ENCODE results near the gene CAMTA2. TPM values are rescaled to one million over a fixed set of nuclear protein-coding genes. Genes with fewer than 3 reads are reported as not detected.

The CAMTA2 gene
- total RNA-seq, 1 experiment from 2014 or later: 2.9 TPM

DNA sequence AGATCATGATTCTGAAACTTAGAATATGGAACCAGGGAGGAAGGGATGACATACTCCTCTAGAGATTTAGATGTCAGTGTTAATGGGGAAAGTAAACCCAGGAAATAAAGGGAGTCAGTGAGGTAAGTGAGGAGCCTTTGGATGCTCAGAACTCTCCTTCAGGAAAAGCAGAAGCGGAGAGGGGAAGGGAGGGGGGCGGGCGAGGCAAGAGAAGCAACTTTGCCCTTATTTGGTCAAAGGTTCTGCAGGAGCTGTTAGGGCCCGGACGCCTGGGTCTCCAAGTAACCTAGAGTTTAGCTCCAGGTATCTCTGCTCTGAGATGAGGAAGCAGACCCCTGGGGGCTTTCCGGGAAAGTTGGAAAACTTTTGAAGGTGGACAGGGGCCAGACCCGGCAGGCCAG is 40.5 kb downstream of the CAMTA2 start:
- no peak for DNase-seq (ENCODE audit: low read depth)

DNA sequence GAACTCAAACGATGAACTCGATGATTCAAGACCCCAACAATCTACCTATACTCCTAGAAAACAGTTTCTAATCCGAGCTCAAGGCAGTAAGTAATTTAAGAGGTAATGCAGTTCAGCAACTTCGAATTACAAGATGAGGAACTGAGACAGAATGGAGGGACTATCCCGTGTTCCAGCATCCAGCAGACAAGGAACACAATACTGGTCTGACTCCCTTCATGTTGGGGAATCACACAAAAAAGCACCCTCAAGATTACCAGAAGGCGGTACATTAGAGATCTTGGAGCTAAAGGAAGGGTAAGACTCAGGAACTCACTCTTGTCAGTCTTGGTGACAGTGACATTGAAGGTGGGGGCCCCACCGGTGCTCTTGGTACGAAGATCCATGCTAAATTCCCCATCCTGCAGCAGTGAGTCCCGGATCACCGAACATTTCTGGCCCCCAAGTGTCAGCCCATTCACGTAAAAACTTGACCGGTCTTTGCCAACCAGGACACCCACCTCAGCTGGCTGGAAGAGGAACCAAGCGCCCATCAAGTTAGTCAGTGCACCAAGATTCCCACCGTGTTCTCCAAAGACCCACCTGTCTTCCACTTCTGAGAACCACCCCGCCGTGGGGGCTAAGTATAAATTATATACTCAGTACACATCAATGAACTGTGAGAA is 41.0 kb downstream of the CAMTA2 start:
- DNase-seq (ENCODE audit: low read depth): no peak

DNA sequence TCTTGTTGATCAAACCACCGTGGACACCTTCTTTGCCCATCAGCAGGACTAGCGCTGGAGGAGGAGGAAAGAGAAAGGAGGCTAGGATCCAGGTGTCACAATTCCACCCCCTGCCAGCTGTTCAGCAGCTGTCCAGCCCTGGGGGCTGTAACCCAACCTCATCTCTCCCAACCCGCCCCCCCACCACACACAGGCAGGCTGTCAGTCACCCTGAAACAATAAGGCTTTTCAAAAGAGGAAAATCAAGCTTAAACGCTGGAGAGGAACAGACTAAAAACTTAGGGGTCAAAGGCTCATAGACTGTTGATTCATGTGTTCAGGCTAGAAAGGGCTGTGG is 41.6 kb downstream of the CAMTA2 start:
- DNase-seq (ENCODE audit: low read depth): peak; percentile 61

DNA sequence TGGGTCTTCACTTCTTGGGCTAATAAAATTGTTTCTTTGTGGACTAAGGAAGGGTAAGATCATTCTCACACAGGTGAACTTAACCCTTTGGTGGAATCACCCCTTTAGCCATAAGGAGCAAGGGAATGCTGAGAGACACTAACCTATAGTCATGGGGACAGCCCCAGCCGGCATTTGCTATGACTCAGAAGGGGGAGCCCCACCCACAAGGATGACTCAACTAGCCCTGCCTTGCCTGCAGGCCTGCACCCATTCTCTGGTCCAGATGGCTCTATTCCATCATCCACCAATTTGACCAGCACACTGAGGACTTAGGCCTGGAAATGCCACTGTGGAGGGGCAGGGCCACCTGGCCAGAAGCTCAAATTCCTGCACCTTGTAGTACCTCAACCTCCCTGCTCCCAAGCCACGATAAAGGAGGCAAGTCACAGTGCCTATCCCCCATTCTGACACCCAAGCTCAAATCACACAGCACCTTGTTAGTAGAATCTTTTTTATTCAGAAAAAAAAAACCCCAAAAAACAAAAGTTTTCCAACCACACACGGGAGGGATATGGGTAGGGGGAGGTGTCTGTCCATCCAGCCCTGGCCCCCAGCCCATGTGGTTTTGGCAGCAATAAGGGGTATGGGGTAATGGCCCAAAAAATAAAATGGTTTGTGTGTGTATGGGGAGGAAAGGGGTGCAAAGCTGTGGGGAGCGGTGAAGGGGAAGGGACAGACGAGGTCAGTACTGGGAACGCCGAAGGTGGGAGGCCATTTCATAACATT is 42.1 kb downstream of the CAMTA2 start:
- peak; percentile 93 for DNase-seq (ENCODE audit: low read depth)

DNA sequence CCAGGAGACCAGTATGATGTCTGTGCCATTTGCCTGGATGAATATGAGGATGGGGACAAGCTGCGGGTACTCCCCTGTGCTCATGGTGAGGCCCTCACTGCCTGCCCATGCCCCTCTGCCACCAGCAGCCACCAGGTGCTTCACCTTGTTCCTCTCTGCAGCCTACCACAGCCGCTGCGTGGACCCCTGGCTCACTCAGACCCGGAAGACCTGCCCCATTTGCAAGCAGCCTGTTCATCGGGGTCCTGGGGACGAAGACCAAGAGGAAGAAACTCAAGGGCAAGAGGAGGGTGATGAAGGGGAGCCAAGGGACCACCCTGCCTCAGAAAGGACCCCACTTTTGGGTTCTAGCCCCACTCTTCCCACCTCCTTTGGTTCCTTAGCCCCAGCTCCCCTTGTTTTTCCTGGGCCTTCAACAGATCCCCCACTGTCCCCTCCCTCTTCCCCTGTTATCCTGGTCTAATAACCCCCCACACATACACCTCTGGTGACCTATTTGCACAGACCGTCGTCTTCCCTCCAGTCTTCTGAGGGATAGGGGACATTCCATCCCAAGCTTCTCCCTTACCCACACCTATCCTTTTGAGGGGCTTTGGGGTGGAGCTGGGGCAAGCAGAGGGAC is 42.8 kb downstream of the CAMTA2 start:
- DNase-seq (ENCODE audit: low read depth): no peak

DNA sequence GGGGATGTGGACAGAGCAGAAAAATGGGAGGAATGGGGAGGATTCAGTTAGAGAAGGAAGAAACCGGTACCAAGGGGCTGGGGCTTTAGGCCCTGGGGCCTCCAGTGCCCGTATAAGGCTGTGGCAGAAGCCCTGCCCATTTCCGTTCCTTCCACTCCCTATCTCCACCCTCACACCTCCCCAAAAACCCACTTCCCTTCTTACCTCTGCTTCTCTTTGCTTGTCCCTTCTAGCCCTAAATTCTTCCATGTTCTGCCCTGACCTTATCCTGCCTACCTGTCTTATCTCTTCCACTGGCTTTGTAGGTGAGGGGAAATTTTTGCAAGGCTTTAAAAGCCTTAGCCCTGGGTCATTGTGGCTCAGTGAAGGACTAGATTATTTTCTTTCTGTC is 43.3 kb downstream of the CAMTA2 start:
- DNase-seq (ENCODE audit: low read depth): no peak

DNA sequence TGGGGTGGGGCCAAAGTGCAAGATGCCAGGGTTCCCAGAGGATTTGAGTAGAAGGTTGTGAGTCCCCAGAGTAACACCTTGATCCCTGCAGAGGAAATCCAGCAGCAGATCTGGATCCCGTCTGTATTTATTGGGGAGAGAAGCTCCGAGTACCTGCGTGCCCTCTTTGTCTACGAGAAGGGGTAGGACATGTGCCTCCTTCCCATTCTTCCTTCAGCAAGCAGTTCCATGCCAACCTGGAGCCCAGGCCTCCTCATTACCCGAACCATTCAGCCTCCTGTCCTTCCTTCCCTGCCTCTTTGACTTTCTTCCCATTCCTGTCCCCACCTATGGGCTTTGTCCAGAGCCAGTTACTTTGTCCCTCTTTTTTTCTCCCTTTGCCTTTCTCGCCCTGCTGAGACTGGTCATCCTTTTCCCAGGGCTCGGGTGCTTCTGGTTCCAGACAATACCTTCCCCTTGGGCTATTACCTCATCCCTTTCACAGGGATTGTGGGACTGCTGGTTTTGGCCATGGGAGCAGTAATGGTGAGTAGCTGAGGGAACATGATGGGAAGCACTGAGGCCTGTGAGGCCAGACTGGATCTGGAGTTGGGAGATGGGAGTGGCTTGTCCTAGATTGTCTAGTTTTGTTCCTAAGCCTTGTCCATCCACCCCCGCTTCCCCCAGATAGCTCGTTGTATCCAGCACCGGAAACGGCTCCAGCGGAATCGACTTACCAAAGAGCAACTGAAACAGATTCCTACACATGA is 44.5 kb downstream of the CAMTA2 start:
- DNase-seq (ENCODE audit: low read depth): no peak

DNA sequence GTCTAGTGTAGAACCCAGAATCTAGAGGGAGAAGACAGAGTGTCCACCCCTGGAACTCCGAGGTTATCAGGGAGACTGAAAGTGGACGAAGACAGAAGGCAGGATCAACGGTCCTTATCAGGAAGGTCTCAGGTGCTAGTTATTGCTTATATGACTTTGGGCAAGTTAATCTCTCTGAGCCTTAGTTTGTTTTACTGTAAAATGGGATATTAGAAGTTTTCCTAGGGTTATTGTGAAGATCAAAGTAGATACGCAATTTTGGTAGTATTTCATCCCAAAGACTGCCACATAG is 46.2 kb downstream of the CAMTA2 start:
- no peak for DNase-seq (ENCODE audit: low read depth)

DNA sequence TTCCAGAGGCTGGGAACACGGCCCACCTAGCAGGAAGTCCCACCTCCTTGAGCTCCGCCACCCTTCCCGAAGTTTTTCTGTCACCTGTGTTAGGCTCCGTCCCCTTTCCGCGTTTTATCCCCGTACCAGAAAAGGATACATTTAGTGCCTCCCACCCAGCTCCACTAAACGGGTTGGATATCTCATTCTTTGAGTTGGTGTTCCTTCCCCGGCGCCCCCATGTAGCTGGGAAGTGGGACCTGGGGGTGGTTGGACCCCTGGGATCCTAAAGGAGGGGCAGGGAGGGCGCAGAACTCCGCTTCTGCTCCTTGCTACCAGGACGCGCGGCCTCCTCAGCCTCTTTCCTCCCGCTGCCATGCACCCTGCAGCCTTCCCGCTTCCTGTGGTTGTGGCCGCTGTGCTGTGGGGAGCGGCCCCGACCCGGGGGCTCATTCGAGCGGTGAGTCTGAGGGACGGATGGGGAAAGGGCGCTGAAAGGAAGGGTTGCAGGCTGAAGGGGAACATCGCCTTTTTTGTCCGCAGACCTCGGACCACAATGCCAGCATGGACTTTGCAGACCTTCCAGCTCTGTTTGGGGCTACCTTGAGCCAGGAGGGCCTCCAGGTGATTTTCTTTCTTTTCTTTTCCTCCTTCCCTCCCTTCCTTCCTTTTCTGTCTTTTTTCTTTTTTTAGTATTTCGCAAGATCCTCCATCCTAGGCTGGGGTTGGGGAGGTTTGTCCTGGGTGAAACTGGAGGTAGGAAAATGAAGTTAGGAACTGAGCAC is 46.7 kb downstream of the CAMTA2 start:
- no peak for DNase-seq (ENCODE audit: low read depth)

DNA sequence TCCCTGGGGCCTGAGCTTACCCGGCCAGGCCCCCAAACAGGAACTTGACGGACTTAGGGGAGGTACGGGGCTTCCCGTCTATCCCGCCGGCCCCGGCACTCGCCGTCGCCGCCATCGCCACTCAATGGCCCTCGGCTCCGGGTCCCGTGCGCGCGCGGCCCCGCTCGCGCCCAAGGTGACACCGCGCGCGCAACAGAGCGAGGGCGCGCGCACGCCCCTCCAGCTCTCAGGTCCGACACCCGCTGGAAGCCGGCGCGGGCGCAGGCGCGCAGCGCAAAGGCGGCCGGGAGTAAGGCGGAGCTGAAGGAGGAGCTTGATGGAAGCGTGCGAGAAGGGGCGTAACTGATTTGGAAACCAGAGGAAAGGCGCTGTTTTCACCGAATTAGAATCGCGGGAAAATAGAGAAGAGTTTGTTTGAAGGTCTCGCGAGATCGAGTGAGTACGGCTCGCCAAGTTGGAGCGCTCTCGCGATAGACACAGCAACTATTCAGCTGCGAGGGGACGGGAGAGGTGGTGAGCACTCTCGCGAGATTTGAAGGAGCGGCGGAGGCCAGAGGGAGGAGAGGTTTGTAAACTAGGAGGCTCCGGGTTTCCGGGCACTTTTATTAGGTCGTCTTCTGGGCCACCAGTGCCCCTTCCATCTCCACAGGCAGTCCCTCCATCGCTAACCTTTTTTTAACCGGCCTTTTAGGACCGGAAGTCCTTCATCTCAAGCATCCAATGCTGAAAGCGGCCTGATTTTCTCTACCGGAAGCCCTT is 47.5 kb downstream of the CAMTA2 start, which contains the start of the genes RNF167 and SLC25A11:
RNF167 (plus strand) TSS at position 473 of the 759 bp plus-strand sequence. CDS start 642 bp downstream, outside the sequence.
SLC25A11 (minus strand) TSS at position 251 of the 759 bp plus-strand sequence; CDS start at position 115, 136 bp downstream.
- peak; percentile 99 for DNase-seq (ENCODE audit: low read depth)

DNA sequence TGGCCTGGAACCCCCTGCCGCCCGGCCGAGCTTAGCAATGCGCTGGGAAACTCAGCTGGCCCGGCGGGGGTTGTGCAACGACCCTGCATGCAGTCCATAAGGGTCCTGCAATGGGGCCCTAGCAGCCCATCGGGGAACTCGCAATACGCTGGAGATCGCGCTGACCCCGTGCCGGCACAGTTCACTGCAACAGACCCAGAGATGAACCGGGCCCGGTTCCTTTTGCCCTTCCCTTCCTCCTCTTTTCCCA is 48.0 kb downstream of the CAMTA2 start:
- no peak for DNase-seq (ENCODE audit: low read depth)

DNA sequence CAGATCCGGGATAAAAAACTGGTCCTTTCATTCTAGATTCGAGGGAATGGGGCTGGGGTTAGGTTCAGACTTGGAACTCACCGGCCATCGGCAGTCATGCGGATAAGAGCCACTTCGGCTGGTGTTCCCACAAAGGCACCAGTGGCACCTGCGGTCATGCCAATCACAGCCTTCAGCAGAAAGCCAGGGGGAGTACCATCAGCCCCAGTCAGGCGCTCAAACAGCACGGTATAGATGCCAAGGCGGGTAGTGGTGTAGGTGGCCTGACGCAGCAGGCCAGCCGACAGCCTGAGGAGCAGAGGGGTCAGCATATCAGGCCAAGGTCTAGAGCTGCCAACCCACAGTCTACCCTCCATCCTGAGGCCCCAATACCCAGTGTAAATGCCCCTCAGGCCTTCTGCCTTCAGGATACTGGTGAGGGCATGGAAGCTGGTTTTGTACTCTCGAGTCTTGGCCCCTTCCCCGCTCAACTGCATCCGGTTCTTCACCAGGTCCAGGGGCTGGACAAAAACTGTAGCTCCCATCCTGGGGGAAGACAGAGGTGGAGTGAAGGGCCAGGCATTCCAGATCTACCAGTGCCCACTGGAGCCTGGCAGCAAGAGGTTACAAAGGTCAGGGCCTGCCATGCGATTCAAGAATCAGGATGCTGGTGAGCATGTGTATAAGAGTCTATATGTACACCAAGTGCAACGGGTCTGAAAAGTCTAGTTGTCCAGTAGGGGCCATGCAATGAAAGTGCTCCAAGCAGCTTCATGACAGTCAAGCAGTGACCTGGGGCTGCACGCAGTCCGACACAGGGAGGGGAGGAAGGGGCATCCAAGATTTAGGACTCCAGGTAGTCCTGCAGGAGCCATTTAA is 48.6 kb downstream of the CAMTA2 start:
- no peak for DNase-seq (ENCODE audit: low read depth)

DNA sequence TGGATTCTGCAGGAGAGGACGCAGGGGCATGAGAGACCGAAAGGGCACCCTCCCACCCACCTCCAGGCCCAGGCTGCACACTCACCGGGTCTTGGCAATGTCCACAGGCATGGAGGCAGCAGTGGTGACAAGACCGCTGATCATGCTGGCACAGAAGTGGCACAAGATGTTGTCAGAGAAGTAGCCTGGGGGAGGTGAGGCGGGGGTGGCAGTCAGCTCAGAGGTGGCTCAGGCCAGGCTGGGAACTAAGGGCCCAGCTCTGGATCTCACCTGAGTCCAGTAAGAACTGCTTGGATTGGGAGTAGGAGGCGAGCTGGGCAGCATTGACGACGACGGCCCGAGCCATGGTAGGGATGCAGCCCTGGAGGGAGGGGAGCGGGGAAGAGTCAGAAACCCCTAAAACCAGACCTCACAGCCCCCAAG is 49.4 kb downstream of the CAMTA2 start:
- DNase-seq (ENCODE audit: low read depth): no peak

DNA sequence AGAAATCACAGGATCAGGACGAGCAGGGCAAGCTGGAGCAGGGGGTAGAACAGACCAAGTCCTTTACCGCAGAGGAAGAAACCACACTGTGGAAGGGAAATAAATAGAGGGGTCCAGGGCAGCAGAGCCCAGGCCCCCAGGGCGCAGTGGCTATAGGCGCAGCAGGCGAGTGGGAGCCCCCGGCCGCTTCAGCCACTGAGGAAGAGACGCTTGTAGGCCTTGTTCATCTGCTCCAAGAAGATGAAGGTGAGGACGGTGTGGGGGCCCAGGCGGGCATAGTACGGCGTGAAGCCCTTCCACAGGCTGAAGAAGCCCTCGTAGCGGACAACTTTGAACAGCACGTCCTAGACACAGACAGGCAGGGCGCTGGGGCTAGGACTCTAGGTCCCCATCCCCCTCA is 49.9 kb downstream of the CAMTA2 start:
- no peak for DNase-seq (ENCODE audit: low read depth)

DNA sequence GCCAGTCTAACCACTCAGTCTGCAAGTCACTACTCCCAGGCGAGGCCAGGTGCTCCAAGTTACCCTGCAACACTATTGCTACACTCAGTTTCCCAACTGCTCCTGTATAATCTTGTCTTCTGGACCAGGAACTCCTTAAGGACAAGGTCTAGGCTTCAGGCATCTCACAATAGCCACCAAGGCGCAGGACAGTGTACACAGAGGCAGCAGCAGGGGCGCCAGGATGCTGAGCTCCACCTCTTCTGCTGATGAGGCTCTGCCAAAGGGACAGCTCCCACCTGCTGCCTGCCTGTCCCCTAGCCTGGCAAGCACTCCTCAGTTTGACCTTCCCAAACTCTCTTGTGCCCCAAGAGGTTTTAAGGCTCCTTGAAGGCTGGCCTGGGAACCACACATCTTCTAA is 51.0 kb downstream of the CAMTA2 start:
- DNase-seq (ENCODE audit: low read depth): no peak

DNA sequence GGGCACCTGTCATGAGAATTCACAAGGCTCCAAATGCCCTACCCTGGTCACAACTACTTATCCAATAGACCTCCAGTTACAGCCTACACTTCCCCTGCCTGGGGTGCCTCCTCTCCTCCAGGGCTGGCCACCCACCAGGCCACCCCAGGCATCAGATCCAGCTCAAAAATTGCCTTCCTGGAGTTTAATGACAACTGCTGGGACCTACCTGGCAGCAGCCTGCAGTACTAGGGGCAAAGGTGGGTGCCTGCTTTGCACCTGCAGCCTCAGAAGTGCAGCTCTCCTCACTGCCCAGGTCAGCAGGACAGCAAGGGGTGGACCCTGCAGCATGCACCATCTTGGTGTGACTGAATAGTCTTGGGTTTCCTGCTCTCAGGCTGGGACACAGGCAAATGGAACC is 51.8 kb downstream of the CAMTA2 start:
- DNase-seq (ENCODE audit: low read depth): no peak

DNA sequence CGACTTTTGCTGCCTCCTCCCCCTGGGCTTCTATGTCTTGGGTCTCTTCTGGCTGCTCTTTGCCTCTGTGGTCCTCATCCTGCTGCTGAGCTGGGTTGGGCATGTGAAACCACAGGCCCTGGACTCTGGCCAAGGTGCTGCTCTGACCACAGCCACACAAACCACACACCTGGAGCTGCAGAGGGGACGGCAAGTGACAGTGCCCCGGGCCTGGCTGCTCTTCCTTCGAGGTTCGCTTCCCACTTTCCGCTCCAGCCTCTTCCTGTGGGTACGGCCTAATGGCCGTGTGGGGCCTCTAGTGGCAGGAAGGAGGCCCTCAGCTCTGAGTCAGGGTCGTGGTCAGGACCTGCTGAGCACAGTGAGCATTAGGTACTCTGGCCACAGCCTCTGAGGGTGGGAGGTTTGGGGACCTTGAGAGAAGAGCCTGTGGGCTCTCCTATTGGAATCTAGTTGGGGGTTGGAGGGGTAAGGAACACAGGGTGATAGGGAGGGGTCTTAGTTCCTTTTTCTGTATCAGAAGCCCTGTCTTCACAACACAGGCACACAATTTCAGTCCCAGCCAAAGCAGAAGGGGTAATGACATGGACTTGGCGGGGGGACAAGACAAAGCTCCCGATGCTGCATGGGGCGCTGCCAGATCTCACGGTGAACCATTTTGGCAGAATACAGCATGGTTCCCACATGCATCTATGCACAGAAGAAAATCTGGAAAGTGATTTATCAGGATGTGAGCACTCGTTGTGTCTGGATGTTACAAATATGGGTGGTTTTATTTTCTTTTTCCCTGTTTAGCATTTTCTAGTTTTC is 53.1 kb downstream of the CAMTA2 start:
- DNase-seq (ENCODE audit: low read depth): peak; percentile 78

DNA sequence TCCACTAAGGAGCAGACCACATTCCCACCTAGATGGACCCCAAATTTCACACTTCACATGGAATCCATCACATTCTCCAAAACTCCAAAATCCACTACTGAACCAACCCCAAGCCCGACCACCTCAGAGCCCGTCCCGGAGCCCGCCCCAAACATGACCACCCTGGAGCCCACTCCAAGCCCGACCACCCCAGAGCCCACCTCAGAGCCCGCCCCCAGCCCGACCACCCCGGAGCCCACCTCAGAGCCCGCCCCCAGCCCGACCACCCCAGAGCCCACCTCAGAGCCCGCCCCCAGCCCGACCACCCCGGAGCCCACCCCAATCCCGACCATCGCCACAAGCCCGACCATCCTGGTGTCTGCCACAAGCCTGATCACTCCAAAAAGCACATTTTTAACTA is 53.8 kb downstream of the CAMTA2 start:
- no peak for DNase-seq (ENCODE audit: low read depth)

DNA sequence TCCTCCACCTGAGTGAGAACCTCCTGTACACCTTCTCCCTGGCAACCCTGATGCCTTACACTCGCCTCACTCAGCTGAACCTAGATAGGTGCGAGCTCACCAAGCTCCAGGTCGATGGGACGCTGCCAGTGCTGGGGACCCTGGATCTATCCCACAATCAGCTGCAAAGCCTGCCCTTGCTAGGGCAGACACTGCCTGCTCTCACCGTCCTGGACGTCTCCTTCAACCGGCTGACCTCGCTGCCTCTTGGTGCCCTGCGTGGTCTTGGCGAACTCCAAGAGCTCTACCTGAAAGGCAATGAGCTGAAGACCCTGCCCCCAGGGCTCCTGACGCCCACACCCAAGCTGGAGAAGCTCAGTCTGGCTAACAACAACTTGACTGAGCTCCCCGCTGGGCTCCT is 54.7 kb downstream of the CAMTA2 start:
- no peak for DNase-seq (ENCODE audit: low read depth)
